ENCODE data around the gene PLAU.
"Not testable (repeated sequence)": the region's sequence is repeated elsewhere in the genome, so short reads cannot be mapped to it uniquely, and the experiment has no call there.

The PLAU gene

DNA sequence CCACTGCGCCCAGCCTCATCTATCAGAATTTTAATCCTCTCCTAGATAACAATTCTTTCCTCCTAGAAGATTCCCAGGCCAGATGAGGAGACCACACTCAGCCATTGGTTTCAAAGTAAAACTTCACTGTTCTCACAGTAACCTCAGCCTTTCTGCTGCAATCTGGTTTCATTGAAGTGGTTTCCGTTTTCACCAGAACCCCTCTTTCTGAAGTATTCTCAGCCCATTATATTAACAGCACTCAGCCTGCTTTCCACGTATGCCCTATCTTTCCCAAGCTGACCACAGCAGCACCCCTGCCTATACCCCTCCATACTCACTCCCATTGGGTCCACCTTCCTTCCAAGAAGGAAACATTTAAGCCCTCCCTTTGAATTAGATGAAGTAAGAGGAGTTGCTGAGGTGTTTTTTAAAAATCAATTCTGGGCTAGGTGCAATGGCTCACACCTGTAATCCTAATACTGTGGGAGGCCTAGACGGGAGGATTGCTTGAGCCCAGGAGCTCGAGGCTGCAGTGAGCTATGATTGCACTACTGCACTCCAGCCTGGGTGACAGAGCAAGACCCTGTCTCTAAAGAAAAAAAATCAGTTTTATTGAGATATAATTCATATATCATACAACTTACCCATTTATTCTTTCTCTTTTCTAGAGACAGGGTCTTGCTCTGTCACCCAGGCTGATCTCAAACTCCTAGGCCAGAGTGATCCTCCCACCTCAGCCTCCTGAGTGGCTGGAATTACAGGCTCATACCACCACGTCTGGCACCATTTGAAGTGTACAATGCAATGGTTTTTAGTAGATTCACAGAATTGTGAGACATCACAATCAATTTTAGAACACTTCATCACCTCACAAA lies 11.3 kb downstream of the PLAU start:
- DNase-seq (ENCODE audit: low read depth in 2 of 2) = no peak

DNA sequence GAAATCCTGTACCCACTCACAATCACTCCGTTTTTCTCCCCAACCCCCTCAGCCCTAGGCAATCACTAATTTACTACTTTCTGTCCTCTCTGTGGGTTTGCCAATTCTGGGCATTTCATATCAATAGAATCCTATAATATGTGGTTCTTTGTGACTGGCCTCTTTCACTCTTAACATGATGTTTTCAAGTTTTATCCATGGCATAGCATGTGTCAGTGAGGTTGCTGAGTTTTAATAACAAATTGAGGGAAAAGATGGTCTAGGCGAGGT lies 11.9 kb downstream of the PLAU start:
- no peak for DNase-seq (ENCODE audit: low read depth in 2 of 2)

DNA sequence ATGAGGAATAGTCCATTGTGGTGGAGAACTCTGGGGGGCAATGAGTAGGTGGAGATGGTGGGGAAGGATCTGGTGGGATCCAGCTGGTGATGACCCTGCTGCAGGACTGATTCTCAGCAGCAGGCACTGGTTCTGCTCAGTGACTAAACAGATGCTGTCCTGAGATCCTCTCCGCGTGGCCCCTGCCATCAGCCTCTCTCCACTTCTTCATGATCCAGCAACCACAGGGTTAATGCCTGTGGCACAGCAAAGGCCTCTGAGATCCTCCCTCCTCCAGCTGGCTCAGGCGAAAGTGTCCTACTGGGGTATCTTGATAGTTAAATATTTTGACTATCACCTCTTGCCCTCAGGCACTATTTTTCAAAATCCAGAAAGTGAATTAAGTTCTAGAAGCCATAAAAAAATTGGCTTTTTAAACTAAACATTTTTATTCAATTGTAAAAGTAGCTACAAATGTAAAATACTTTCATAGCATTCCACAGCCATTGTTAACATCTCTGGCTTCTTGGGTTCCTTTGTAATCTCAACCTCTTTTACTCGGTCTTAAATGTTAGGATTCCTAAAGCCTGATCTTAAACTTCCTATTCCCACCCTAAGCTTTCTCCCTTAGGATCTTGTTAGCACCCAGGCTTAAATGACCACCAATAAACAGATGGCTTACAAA lies 13.1 kb downstream of the PLAU start:
- no peak for DNase-seq (ENCODE audit: low read depth in 2 of 2)

DNA sequence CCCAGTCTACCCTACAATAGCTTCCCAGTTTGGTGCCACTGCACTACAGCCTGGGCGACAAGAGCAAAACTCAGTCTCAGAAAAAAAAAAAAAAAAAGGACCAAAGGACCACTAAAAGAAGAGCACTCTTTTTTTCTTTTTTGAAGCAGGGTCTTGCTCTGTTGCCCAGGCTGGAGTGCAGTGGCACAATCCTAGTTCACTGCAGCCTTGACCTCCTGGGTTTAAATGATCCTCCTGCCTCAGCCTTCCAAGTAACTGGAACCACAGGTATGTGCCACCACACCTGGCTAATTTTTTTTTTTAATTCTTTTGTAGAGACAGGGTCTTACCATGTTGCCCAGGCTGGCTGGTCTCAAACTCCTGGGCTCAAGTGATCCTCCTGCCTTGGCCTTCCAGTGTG lies 14.0 kb downstream of the PLAU start:
- DNase-seq (ENCODE audit: low read depth in 2 of 2) = no peak

DNA sequence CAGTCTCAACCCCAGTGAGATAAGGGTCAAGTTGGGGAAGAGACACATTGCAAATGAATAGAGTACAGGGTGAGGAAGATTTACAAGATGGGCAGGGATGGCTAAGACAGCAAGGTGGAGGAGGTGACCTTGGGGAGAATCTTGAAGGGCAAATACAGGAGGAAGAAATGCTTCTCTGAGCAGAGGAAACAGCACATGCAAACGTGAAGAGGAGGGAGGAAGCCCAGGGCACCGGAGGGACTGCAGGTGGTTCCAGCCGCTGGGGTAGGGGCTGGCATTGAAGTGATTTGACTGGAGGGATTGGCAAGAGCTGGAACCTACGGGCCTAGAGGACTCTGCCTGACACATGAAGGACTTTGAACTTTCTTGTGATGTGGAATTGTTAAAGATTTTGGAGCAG lies 14.6 kb downstream of the PLAU start:
- no peak for DNase-seq (ENCODE audit: low read depth in 2 of 2)

DNA sequence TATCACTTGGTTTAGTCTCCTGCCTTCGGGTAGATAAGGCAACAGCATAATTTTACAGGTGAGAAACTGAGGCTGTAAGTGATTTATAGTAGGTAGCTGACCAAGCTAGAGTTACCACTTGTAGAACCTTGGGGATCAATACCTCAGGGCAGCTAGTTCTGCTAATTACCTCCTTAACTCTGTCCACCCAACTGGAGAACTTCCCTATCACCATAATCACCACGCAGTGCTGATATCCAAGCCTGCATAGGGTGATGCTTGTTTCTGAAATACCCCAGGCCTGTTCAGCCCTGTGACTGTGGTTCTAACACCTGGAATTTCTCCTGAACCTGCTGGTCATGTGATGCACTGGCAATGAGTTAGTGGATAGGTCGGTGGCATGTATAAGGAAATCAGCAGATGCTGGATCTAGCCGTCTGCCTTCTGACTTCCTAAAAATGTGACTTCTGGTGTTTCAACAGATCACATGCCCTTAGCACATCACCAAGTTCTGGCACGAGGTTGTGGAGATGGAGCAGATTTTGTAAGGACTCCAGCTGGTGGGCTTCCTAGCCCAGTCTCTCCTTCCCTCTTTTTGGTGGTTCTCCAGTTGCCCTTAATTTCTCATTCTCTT lies 15.3 kb downstream of the PLAU start:
- no peak for DNase-seq (ENCODE audit: low read depth in 2 of 2)

DNA sequence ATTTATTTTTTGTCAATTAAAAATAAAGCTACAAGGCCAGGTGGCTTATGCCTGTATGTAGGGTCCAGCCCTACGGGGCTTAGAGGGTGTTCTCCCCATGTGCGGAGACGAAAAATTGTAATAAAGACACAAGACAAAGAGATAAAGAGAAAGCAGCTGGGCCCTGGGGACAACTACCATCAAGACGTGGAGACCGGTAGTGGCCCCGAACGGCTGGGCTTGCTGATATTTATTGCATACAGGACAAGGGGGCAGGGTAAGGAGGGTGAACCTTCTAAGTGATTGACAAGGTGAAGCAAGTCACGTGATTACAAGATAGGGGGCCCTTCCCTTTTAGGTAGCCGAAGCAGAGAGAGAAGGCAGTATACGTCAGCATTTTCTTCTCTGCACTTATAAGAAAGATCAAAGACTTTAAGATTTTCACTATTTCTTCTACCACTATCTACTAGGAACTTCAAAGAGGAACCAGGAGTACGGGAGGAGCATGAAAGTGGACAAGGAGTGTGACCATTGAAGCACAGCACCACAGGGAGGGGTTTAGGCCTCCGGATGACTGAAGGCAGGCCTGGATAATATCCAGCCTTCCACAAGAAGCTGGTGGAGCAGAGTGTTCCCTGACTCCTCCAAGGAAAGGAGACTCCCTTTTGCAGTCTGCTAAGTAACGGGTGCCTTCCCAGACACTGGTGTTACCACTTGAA lies 19.8 kb downstream of the PLAU start:
- DNase-seq (ENCODE audit: low read depth in 2 of 2) = not testable (repeated sequence)

DNA sequence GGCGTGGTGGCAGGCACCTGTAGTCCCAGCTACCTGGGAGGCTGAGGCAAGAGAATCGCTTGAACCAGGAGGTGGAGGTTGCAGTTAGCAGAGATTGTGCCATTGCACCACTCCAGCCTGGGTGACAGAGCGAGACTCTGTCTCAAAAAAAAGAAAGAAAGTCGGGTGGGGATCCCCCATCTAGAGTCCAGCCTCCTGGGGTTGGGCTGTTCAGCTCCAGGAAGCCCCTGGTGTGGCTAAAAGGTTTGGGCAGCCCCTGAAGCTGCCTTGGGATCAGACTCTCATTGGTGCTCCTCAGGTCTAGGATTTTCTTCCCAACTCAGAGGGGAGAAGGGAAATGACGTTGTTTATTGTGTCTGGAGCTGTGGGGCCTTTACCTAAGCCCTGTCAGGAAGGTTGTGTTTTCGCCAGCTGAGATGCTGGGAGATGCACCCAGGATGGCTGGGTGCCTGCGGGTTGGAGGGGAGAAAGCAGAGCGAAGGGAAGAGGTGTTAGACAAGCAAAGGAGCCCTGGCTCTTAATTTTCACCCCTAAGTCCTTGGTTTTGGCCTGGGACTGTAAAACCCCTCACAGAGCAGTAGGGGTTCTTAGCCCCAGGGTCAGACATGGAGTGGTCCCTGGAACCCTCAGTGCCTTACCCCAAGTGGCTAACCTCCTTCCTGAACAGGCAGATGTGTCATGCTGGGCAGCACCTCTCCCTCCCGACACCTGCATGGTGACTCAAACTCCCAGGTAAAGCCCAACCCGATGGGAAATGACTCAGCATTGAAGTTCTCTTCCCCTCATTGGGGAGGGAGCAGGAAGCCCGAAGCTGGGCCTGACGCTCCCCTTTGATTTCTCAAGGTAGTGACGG lies 21.1 kb downstream of the PLAU start:
- DNase-seq (ENCODE audit: low read depth in 2 of 2) = peak; percentile 50 to 55

DNA sequence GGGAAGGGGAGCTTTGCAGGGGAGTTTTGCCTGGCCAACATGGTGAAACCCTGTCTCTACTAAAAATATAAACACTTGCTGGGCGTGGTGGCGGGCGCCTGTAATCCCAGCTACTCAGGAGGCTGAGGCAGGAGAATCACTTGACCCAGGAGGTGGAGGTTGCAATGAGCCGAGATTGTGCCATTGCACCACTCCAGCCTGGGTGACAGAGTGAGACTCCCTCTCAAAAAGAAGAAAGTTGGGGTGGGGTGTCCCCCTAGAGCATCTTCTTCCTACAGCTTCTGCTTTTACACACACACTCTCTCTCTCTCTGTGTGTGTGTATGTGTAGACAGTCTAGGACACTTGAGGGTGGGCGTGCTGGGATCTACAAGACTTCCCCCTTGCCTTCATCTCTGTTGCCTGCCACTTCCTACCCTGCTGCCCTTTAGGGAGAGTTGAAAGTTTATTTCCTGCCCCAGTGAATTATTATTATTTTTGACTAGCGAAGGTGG lies 21.7 kb downstream of the PLAU start:
- DNase-seq (ENCODE audit: low read depth in 2 of 2) = no peak

DNA sequence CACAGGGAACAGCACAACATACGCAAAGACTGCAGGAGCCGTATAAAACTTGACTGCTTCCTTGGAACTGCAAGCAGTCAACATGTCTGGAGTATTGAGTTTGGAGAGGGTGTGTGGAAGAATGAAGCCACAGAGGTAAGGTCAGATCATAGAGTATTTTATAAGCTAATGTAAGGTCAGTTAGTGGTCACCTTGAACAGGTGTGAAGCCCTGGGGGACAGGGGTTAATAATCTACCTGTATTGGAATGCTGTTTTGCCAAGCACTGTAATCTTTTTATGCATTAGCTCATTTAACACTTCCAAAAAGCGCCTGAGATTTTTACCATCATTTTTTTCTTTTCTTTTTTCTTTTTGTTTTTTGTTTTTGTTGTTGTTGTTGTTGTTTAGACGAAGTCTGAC lies 23.1 kb downstream of the PLAU start:
- DNase-seq (ENCODE audit: low read depth in 2 of 2) = no peak

DNA sequence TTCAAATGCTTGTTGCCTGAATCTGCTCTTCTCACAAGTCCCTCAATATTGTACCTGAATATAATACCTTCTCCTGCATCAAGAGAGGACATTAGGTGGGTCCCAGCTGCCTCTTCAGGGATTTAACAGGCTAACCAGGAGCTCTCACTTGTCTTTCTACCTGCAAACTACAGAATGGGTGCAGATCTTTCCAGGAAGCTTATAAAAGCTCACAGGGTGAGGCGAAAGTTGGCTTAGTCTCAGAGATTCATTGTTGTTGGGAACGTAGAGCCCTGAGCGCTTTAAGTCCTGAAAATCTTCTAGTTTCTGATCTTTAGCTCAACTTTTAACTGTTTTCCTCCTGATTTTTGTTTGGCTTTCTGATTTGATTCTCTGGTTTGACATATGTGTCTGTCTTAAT lies 25.0 kb downstream of the PLAU start:
- no peak for DNase-seq (ENCODE audit: low read depth in 2 of 2)

DNA sequence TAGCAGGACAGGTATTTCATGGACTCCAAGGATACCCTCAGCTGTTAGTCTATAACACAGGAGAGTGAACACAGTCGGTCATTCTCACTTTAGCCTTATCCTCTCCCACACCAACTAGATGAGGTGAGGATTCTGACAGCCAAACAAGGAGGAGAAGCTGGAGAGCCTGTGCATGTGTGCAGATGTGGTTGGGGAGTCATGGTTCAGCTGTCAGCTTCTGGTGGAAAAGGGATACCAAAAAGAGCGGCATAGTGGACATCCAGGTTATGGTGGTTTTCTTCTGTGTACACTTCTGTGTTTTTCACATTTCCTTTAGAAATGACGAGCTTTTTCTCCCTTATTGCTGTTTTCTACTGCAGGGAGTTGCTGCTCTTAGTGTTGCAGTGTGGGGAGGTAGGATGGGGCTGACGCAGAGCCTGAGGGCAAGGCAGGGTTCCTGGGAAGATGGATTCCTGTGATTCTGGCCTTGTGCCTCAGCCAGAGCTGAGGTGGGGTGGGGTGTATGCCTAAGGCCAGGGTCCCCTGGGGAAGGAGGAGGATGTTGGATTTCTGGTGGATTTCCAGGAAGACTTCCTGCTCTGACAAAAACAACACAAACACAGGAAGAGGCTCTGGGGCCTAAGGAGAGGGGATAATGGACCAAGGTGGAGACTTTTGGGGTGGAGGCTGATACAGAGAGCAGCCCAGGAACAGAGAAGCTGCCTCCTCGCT lies 26.6 kb downstream of the PLAU start:
- no peak for DNase-seq (ENCODE audit: low read depth in 2 of 2)

DNA sequence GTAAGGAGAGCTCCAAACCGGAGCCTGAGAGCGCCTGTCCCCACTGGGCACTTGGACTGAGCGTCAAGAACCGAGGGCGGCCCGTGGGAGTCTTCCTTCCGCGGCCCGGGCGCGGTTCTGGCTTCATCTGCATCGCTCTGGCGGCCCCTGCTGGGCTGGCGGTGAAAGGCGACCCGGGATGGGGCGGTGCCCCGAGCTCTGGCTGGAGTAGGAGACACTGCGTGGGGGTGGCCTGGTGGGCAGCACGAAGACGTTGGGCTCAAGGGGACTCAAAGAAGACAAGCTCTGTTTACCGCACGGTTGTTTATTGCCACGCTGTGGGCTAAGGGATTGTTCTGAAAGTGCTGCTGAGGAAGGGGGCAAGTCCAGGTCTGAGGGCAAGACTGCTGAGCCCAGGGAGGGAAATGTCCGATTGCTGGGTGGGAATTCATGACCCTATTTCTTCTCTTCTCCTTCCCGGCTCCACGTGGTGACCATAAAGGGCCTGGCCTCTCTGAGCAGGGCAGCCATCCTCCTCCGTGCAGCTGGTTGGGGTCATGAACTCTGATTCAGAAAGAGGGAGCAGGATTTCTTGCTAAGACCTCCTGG lies 29.8 kb downstream of the PLAU start:
- peak; percentile 57 to 75 for DNase-seq (ENCODE audit: low read depth in 2 of 2)

DNA sequence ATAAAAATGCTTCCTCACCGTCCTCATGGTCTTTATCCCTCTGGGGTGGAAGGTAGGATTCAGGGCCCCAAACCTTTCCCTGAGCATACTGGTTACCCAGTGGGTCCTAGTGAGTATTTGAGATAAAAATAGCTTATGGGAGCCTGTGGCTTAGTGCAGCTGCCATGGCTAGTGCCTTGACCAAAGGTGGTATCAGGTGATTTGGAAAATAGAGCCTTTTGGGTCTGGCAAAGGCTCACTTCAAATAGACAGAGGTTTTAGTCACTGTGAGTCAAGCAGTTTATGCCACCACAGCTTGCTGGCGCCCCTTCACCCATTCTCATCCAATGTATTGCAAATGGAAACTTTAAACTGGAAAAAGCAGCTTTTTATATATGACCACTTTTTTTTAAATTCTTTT lies 30.4 kb downstream of the PLAU start:
- DNase-seq (ENCODE audit: low read depth in 2 of 2) = no peak

DNA sequence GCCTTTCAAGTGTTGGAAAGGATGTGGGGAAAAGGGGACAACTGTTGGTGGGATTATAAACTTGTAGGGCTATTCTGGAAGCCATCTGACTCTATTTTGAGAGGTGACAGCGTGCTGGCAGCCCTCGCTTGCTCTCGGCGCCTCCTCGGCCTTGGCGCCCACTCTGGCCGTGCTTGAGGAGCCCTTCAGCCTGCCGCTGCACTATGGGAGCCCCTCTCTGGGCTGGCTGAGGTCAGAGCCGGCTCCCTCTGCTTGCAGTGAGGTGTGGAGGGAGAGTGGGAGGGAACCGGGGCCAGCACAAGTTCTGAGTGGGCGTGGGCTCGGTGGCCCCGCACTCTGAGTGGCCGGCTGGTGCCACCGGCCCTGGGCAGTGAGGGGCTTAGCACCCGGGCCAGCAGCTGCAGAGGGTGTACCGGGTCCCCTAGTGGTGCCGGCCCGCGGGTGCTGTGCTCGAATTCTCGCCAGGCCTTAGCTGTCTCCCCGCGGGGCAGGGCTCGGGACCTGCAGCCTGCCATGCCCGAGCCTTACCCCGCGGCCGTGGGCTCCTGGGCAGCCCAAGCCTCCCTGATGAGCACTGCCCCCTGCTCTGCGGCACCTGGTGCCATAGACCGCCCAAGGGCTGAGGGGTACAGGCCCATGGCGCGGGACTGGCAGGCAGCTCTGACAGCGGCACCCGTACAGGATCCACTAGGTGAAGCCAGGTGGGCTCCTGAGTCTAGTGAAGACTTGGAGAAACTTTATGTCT lies 33.6 kb downstream of the PLAU start:
- no peak for DNase-seq (ENCODE audit: low read depth in 2 of 2)

DNA sequence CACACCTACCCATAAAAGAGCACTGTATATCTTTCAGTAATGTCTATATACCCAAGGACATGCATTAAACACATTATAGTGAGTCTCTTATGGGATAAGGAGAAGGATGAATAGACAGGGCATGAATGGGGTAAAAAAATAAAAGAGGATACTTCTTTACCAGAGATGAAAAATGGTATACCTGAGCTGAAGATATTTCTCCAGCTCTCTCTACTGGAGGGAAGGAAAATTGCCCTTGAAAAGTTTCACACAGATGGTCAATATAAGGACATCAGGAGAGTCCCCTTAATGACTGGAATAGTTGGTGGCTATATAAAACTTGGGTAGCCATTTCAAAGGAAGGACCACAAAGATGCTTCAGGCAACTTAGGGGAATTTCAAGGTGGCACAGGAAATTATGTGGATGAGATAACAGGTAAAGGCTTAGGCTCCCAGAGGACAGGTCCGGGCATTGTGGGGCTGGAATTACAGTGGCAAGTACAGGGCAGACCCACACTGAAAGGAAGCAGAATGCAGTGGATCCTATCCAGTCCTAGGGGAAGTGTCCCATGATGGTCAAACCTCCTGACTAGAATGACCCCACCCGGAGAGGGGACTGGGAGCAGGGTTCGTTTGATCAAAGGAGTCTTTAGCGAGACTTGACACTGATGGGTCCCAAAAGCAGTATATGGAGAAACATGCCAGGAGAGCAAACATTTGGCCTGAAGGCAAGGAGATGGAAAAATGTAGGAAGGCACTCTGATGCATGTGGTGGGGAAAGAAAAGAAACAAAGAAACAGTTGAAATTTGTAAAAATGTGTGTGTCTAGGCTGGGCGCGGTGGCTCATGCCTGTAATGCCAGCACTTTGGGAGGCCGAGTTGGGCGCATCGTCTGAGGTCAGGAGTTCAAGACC lies 35.6 kb downstream of the PLAU start:
- DNase-seq (ENCODE audit: low read depth in 2 of 2) = no peak

DNA sequence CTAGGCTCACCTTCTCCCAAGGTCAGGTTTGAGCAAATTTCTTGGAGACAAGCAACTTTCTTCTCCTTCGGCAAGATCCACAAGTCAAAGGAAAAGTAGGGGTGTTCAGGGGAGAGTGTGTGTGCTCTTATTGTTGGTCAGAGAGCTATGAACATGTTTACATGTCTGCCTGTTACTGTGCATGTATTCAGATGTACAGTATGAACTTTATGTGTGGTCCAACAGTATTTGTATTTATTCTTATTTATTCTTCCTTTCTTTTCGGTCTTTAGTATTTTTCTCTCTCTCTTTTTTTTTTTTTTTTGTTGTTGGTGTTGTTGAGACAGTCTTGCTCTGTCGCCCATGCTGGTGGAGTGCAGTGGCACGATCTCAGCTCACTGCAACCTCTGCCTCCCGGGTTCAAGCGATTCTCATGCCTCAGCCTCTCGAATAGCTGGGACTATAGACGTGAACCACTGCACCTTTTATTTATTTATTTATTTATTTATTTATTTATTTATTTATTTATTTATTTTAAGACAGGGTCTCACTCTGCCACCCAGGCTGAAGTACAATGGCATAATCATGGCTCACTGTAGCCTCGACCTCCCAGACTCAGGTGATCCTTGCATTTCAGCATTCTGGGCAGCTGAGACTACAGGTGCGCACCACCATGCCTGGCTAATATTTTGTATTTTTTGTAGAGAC lies 38.2 kb downstream of the PLAU start:
- DNase-seq (ENCODE audit: low read depth in 2 of 2) = no peak

All from stimulated activated CD4-positive, alpha-beta T cell treated with anti-CD3 and anti-CD28 coated beads, Interleukin-15, amount 100 ng/mL, for 48 hours (primary cell).